Fibroblast of villous mesenchyme (primary cell): ENCODE measurements around the gene DIPK1A. TPM values are rescaled to one million over a fixed set of nuclear protein-coding genes. Genes with fewer than 3 reads are reported as not detected.

Experiments used
- DNase-seq: peaks from one replicate; pipeline ENCODE4 v3.0.0-alpha.2; 2010; ENCODE audit warnings: low read depth
- H3K4me3 ChIP-seq: 2 replicates; pipeline ENCODE4 v1.5.1; 2011; ENCODE audit warnings: low read depth, mild to moderate bottlenecking, low read length
- CTCF ChIP-seq: IDR thresholded peaks from 2 replicates; pipeline ENCODE4 v1.5.1; 2012; ENCODE audit warnings: low read depth, mild to moderate bottlenecking, low read length; ENCODE audit not compliant: insufficient read depth
- total RNA-seq: library from RNA; depleted of rRNA; stranded (reverse); fragments of >200 nt; gene quantifications from 2 replicates; pipeline ENCODE4 v1.2.3, GENCODE V29; 2012

Gene DIPK1A
- total RNA-seq, 1 donor: 39.3 TPM

GRCh38 chr1:92879316-92879968 lies 81.8 kb downstream of the DIPK1A start:
- no peak overlapping the region for H3K4me3 ChIP-seq
- no peak for DNase-seq
- TF ChIP-seq CTCF: no peak

DNA sequence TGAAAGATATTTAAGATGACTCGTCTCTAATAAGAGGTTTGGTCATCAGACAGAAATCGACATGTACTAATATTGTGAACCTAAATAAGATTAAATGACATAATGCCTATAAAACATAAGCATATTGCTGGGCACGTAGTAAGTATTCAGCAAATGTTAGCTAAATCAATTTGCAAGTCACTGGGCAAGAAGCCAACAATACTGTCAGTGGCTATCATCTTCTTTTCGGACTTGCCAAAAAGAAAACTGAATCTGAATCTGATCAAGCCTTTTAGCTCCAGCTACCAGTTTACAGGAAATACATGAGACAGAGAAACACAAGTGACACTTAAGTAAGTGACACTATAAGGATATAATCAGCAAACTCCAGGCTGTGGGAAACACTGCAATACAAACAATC lies 83.5 kb downstream of the DIPK1A start:
- DNase-seq: peak; percentile 24
- no peak overlapping the region for H3K4me3 ChIP-seq
- TF ChIP-seq CTCF: no peak

DNA sequence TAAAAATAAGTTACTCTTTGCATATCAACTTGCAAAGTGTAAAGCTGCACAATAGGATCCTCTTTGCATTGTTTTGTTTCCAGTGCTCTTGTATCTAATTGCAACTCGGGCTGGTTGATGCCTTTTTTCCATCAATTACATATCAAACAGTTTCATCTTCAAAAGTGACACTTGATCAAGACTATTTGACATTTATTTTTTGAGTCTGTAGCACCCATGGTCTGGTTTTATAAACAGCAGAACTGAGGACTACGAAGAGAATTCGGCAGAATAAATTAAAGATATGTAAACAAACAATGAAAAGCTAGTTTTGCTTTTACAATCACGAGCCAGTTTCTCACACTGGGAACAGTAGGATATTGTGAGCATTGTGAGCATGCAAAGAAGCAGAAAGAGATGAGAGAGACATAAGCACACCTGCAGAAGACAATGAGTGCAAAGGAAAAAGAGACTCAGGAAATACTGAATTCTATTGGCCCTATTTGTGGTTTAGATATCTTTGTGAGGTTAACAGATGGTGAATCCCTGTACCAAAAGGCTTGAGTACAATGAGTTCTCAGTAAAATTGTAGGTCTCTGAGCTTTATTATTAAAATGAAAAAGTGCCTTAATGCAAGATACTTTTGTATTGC lies 84.1 kb downstream of the DIPK1A start:
- DNase-seq: peak; percentile 27
- TF ChIP-seq CTCF: no peak
- no peak overlapping the region for H3K4me3 ChIP-seq

GRCh38 chr1:92876351-92876750 lies 84.9 kb downstream of the DIPK1A start:
- DNase-seq: no peak
- no peak for TF ChIP-seq CTCF
- H3K4me3 ChIP-seq: no peak overlapping the region

DNA sequence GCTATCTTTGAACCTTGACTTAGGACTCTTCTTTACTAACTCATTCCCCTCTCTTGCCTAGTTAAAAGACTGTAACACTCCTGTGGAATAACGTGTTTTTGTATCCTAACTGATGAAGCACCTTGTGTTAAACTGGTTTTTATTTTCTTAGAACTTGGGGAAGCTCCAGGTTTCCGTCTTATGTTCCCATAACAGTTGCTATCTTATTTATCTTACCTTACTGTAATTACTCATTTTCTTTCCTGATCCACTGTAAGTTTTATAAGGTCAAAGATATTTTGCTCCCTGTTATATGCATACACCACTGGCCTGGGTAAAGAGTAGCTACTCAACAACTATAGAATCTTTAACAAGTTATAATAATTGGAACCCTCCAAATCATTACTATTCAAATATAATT lies 86.3 kb downstream of the DIPK1A start:
- no peak for DNase-seq
- no peak overlapping the region for H3K4me3 ChIP-seq
- no peak for TF ChIP-seq CTCF

- TF ChIP-seq CTCF: no peak
Measured at GRCh38 chr1:92872719-92873118, 88.5 kb downstream of the DIPK1A start.

More at GRCh38 chr1:92872719-92873118, 88.5 kb downstream of the DIPK1A start:
- no peak overlapping the region for H3K4me3 ChIP-seq
- no peak for DNase-seq
